ENCODE data around the gene COL4A1.
"Not testable (repeated sequence)": the region's sequence is repeated elsewhere in the genome, so short reads cannot be mapped to it uniquely, and the experiment has no call there.

The COL4A1 gene

GRCh38 chr13:110323172-110323891 is 16.4 kb upstream of the COL4A1 start:
- DNase-seq: no peak

GRCh38 chr13:110322828-110323171 is 15.8 kb upstream of the COL4A1 start:
- DNase-seq: no peak

- no peak for DNase-seq
Measured at GRCh38 chr13:110322126-110322827, 15.3 kb upstream of the COL4A1 start.

- DNase-seq: not testable (repeated sequence)
Measured at GRCh38 chr13:110321573-110321972, 14.6 kb upstream of the COL4A1 start.

- no peak for DNase-seq
Measured at GRCh38 chr13:110320645-110321044, 13.7 kb upstream of the COL4A1 start.

- DNase-seq: no peak
Measured at GRCh38 chr13:110319774-110320509, 13.0 kb upstream of the COL4A1 start.

- DNase-seq: no peak
Measured at GRCh38 chr13:110319397-110319773, 12.4 kb upstream of the COL4A1 start.

GRCh38 chr13:110318920-110319319 is 12.0 kb upstream of the COL4A1 start:
- DNase-seq: no peak

- DNase-seq: no peak
Measured at GRCh38 chr13:110317496-110318195, 10.7 kb upstream of the COL4A1 start.

GRCh38 chr13:110317093-110317492 is 10.1 kb upstream of the COL4A1 start:
- DNase-seq: no peak

- no peak for DNase-seq
Measured at GRCh38 chr13:110316196-110316595, 9.2 kb upstream of the COL4A1 start.

GRCh38 chr13:110314516-110315245 is 7.7 kb upstream of the COL4A1 start:
- DNase-seq: no peak

GRCh38 chr13:110313733-110314132 is 6.8 kb upstream of the COL4A1 start:
- DNase-seq: not testable (repeated sequence)

GRCh38 chr13:110313261-110313660 is 6.3 kb upstream of the COL4A1 start:
- DNase-seq: not testable (repeated sequence)

- no peak for DNase-seq
Measured at GRCh38 chr13:110312339-110313031, 5.5 kb upstream of the COL4A1 start.

GRCh38 chr13:110311443-110312338 is 4.7 kb upstream of the COL4A1 start:
- DNase-seq: no peak

GRCh38 chr13:110310541-110311442 is 3.8 kb upstream of the COL4A1 start:
- DNase-seq: no peak

GRCh38 chr13:110309661-110310524 is 2.9 kb upstream of the COL4A1 start:
- no peak for DNase-seq

Data from CD4-positive, alpha-beta T cell treated with Interleukin-10 for 1 hour (primary cell).